ENCODE results near the gene PCDHGC3.

GRCh38 chr5:141476132-141476911 lies 556 bp downstream of the PCDHGC3 start:
- TF ChIP-seq JUND (CRISPR knock-in tag; IDR thresholded peaks at IDR 0.05), result no peak
- no peak for TF ChIP-seq KDM1A (CRISPR knock-in tag; IDR thresholded peaks at IDR 0.05)
- no peak for TF ChIP-seq SMC3 (IDR thresholded peaks at IDR 0.05; ENCODE audit: low read length)
- no peak for TF ChIP-seq ZNF547 (CRISPR knock-in tag; IDR thresholded peaks at IDR 0.05)
- no peak for TF ChIP-seq NKX3-1 (CRISPR knock-in tag; IDR thresholded peaks at IDR 0.05)
- no peak for TF ChIP-seq ZNF350 (CRISPR knock-in tag; IDR thresholded peaks at IDR 0.05; ENCODE audit: borderline replicate concordance, low read depth)
- no peak for TF ChIP-seq ZBTB7A (CRISPR knock-in tag; IDR thresholded peaks at IDR 0.05)
- no peak for TF ChIP-seq ZNF362 (CRISPR knock-in tag; IDR thresholded peaks at IDR 0.05; ENCODE audit: borderline replicate concordance)
- no peak for TF ChIP-seq ATF7 (IDR thresholded peaks at IDR 0.05)
- TF ChIP-seq ATF7 (CRISPR knock-in tag; IDR thresholded peaks at IDR 0.05), result no peak
- TF ChIP-seq PREB (CRISPR knock-in tag; IDR thresholded peaks at IDR 0.05), result no peak
- no peak for TF ChIP-seq SNRNP70 (IDR thresholded peaks at IDR 0.05; ENCODE audit: low read depth, low read length)
- no peak for TF ChIP-seq HOXA3 (CRISPR knock-in tag; IDR thresholded peaks at IDR 0.05)
- no peak for TF ChIP-seq EHMT2 (IDR thresholded peaks at IDR 0.05; ENCODE audit: borderline replicate concordance, low read depth, low read length)
